ENCODE data around the gene MYLK2. TPM values are rescaled to one million over a fixed set of nuclear protein-coding genes. Genes with fewer than 3 reads are reported as not detected.

MYLK2 gene
- total and polyA plus RNA-seq, 8 donors: 0.53 to 1.9 (median 1.0) TPM; not detected in 2

DNA sequence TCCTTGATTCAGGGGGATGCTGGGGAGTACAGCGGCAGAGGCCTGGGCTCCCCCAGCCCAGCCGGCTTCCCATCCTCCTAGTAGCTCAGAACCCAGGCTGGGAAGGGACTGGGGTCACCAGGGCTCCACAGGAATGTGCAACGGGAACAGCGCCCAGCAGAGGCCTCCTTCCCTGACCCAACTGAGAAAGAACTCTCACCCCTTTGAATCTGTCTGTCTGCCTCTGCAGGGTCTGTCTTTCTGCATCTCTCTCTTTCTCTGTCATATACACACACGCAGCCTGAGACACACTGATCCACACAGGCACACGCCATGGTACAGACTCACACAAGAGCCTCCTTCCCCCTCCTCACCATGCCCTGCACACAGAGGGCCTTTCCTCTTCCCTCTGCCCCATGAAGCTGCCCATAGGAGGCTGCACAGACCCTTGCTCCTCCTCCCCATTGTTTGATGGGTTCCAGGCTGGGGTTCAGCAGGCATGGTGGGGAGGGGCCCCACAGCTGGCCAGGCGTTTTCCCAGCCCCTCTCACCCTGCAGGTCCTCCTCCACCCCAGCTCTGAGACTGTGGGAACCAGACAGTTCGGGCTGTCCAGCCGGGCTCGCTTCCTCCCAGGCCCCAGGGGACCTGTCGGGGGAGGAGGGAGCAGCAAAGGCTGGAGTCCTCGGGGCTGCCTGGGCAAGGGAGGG, 23.5 kb downstream of the MYLK2 start:
- DNase-seq (peak in 1 of 4 donors; percentile 58), ATAC-seq (peak; percentile 25)
- TF ChIP-seq, protein P1, sequence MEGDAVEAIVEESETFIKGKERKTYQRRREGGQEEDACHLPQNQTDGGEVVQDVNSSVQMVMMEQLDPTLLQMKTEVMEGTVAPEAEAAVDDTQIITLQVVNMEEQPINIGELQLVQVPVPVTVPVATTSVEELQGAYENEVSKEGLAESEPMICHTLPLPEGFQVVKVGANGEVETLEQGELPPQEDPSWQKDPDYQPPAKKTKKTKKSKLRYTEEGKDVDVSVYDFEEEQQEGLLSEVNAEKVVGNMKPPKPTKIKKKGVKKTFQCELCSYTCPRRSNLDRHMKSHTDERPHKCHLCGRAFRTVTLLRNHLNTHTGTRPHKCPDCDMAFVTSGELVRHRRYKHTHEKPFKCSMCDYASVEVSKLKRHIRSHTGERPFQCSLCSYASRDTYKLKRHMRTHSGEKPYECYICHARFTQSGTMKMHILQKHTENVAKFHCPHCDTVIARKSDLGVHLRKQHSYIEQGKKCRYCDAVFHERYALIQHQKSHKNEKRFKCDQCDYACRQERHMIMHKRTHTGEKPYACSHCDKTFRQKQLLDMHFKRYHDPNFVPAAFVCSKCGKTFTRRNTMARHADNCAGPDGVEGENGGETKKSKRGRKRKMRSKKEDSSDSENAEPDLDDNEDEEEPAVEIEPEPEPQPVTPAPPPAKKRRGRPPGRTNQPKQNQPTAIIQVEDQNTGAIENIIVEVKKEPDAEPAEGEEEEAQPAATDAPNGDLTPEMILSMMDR (IDR thresholded peaks at IDR 0.05): no peak
- no peaks in the 10 kb centered on the region for H3K36me3 ChIP-seq
- H3K9me3 ChIP-seq: no peaks in the 10 kb centered on the region
- intact Hi-C loops (cut with DNase I): no loop called here
- H3K4me1 ChIP-seq: peaks cover 3 to 20% of the 10 kb centered on the region in 2 donors
- H3K4me3 ChIP-seq: no peak overlapping the region
- H3K27me3 ChIP-seq: peaks cover 0 to 5% of the 10 kb centered on the region in 2 donors
- H3K27ac ChIP-seq: no peak overlapping the region

DNA sequence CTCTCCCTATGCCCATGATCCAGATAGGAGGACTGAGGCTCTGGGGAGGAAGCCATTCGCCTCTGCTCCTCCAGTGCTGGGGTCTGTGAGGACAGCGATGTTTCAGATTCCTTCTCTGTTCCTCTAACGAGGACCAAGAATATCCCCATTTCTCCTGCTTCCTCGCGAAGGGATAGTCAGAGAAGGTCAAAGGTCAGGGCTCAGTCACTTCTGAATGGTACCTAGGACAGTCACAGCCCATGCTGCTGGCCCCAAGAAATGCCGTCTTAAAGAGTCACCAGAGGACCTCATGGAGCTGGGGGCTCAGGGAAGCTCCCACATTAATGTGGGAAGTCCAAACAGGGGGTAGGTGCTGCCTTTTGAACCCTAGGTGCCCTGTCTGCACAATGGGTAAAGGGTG, 24.1 kb downstream of the MYLK2 start:
- Histone ChIP-seq H3K4me1 (peaks cover 0 to 14% of the 10 kb centered on the region in 2 donors), H3K27me3 (peaks cover 0 to 8% of the 10 kb centered on the region in 2 donors), H3K4me3 (no peak overlapping the region), H3K9me3 (no peaks in the 10 kb centered on the region), H3K27ac (peak overlapping the region in 1 of 2 donors; percentile 4), H3K36me3 (no peaks in the 10 kb centered on the region)
- intact Hi-C loops (cut with DNase I): no loop called here
- no peak for DNase-seq
- no peak for ATAC-seq
- TF ChIP-seq, protein P1 (IDR thresholded peaks at IDR 0.05): no peak

DNA sequence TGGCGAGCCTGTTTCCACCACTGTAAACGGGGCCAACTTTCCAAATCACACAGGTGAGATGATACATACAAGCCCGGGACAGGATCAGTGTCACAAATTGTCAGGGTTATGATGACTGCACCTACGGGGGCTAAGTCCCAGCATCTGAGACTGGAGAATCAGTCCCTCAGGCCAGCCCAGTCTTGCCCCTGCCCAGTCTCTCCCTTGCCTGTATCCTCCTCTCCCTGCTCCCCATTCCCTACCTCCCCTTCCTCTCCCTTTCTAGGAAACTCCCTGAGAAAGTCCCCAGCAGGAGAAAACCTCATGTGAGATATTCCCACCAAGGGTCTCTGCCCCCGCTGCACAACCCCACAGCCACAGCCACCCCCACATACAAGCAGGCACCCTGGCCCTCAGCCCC, 24.7 kb downstream of the MYLK2 start:
- H3K4me1 ChIP-seq: peaks cover 0 to 8% of the 10 kb centered on the region in 2 donors
- TF ChIP-seq, protein P1 (IDR thresholded peaks at IDR 0.05): no peak
- peak overlapping the region in 1 of 2 donors; percentile 19 for H3K4me3 ChIP-seq
- H3K27me3 ChIP-seq: peaks cover 0 to 10% of the 10 kb centered on the region in 2 donors
- no peaks in the 10 kb centered on the region for H3K36me3 ChIP-seq
- ATAC-seq (no peak), DNase-seq (no peak)
- no peaks in the 10 kb centered on the region for H3K9me3 ChIP-seq
- intact Hi-C loops (cut with DNase I): no loop called here
- peak overlapping the region in 1 of 2 donors; percentile 26 for H3K27ac ChIP-seq

DNA sequence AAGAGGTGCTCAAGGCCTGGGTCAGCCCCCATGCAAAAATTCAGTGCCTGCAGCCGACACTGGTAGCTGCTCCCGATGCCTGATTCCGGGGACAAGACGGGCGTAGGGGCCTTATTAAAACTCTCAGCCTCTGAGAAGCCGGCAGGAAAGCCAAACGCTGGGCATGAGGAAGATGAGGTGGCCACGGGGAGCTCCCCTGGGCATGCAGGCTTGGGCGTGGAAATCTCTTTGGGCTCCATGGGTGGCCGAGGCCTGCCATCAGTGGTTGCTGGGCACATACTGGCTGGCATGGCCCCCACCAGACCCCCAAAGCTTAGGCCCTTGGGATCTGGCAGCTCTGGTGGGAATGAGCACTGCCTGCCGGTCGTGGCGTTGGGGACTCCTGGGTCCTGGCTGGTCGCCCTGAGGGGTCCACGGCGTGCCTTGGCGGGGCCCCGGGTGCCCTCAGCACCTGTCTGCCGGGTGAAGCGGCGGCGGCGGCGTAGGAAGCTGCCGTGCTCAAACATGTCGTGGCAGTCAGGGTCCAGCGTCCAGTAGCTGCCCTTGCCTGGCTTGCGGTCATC, 25.7 kb downstream of the MYLK2 start:
- intact Hi-C loops (cut with DNase I): no loop called here
- H3K27me3 ChIP-seq: peaks cover 7 to 18% of the 10 kb centered on the region in 2 donors
- no peaks in the 10 kb centered on the region for H3K36me3 ChIP-seq
- ATAC-seq: no peak
- no peak for DNase-seq
- no peak overlapping the region for H3K27ac ChIP-seq
- peaks cover 0 to 5% of the 10 kb centered on the region in 2 donors for H3K4me1 ChIP-seq
- H3K4me3 ChIP-seq: peak overlapping the region in 1 of 2 donors; percentile 19
- TF ChIP-seq, protein P1 (IDR thresholded peaks at IDR 0.05): no peak
- no peaks in the 10 kb centered on the region for H3K9me3 ChIP-seq

DNA sequence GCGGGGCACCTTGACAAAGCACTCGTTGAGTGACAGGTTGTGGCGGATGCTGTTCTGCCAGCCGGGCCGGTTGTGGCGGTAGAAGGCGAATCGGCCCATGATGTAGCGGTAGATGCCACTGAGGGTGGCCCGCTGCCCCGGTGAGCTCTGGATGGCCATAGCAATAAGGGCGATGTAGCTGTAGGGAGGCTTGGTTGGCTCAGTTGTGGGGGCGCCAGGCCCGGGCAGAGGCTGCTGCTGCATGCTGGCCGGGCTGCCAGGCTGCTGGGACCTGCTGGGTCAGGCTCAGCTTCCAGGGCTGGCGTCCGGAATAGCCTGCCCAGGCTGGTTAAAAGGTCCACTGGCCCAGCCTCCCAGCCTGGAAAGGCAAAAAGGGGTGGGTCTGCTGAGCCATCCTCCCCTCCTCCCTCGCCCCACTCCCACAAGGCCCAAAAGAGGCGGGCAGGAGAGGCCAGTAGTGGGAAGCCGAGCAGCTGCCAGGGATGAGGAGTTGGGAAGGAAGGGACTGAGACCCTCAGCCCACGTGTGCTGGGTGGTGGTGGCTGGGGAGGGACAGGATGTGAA, 26.2 kb downstream of the MYLK2 start, which contains the start of gene FOXS1:
Gene FOXS1, minus strand, starts transcription at position 305 of the 564 bp plus-strand sequence. Its CDS starts 62 bp downstream, at position 243.
- Histone ChIP-seq H3K9me3 (no peaks in the 10 kb centered on the region), H3K36me3 (no peaks in the 10 kb centered on the region), H3K27me3 (peaks cover 7 to 24% of the 10 kb centered on the region in 2 donors), H3K27ac (no peak within 1 kb of the TSS), H3K4me1 (peaks cover 0 to 5% of the 10 kb centered on the region in 2 donors), H3K4me3 (peak within 1 kb of the TSS in 1 of 2 donors; percentile 19)
- peak; percentile 18 for ATAC-seq
- peak in 1 of 4 donors; percentile 67 for DNase-seq
- TF ChIP-seq, protein P1 (IDR thresholded peaks at IDR 0.05): no peak
- intact Hi-C loops (cut with DNase I): no loop called here

All from left lung (tissue), 10 donors.